HCT116 (cell line): Measurements from ENCODE around the gene LEUTX. TPM values are rescaled to one million over a fixed set of nuclear protein-coding genes. Genes with fewer than 3 reads are reported as not detected.

Experiments
- ATAC-seq: fragments of 200-7000 bp; cut with Tn5 transposase; 2 replicates; pipeline ENCODE4 v1.9.1; 2020; ENCODE audit warnings: mild to moderate bottlenecking, moderate library complexity
- BruUV-seq: library from RNA; stranded (reverse); fragments of 400-500 nt; replicated peaks from 2 replicates; lab custom pipeline; 2021; lab: Mats Ljungman, UMichigan
- CTCF ChIA-PET: fragments of 300-600 bp; sonication (Branson Sonifier 250); formaldehyde crosslinking; loops from one replicate; lab custom pipeline; 2021; ENCODE audit warnings: antibody characterized with exemption; lab: Charles Lee
- POLR2A ChIA-PET: fragments of 300-600, 350-600 bp; sonication (Branson Sonifier 250); formaldehyde crosslinking; loops from one replicate; lab custom pipeline; 2021; ENCODE audit warnings: antibody characterized with exemption; lab: Charles Lee
- RAD21 ChIA-PET, 2 experiments: fragments of 300-600 bp; sonication (Branson Sonifier 250); formaldehyde crosslinking; loops; one replicate each; lab custom pipeline; 2023; ENCODE audit warnings: low total read pairs in 2 of 2; ENCODE audit not compliant: uncharacterized antibody in 2 of 2, unreplicated experiment in 2 of 2, low non-redundant PET in 1 of 2; lab: Charles Lee
- DNase-seq: peaks from one replicate; pipeline ENCODE4 v3.0.0-alpha.2; 2010; ENCODE audit warnings: low read depth, low spot score
- H2AFZ ChIP-seq: fragments of 200-600 bp; shearing (Covaris generic), sonication (generic); 2 replicates; pipeline ENCODE4 v1.6.1; 2017; ENCODE audit warnings: low read depth, mixed run types, mixed read lengths, antibody characterized with exemption, low read length; ENCODE audit not compliant: poor library complexity, severe bottlenecking
- H3K27ac ChIP-seq: 2 replicates; pipeline ENCODE4 v1.5.1; 2012; ENCODE audit warnings: low read depth, low read length
- H3K27me3 ChIP-seq: fragments of 200-600 bp; sonication (generic); 2 replicates; pipeline ENCODE4 v1.6.1; 2016; ENCODE audit warnings: mixed run types, low read length, mixed read lengths; ENCODE audit not compliant: insufficient read depth
- H3K36me3 ChIP-seq, 2 experiments: fragments of 200-500 bp in 1 of 2; fragments of 200-600 bp in 1 of 2; sonication (Bioruptor generic) in 1 of 2; sonication (generic) in 1 of 2; 2 replicates each; pipeline versions ENCODE4 v1.5.1 to v1.6.1; 2014 to 2016; ENCODE audit warnings: low read length in 2 of 2, inconsistent platforms in 1 of 2, mixed read lengths in 1 of 2, mixed run types in 1 of 2; ENCODE audit not compliant: insufficient read depth in 2 of 2, control insufficient read depth in 1 of 2
- H3K4me1 ChIP-seq, 2 experiments: fragments of 200-600 bp in 1 of 2; sonication (generic) in 1 of 2; 2 replicates each; pipeline versions ENCODE4 v1.5.1 to v1.6.1; 2012 to 2017; ENCODE audit warnings: low read length in 2 of 2, inconsistent platforms in 1 of 2, mild to moderate bottlenecking in 1 of 2, mixed read lengths in 1 of 2, mixed run types in 1 of 2, moderate library complexity in 1 of 2; ENCODE audit not compliant: insufficient read depth in 2 of 2, control insufficient read depth in 1 of 2
- H3K4me2 ChIP-seq: fragments of 200-600 bp; sonication (generic); 2 replicates; pipeline ENCODE4 v1.6.1; 2017; ENCODE audit warnings: mixed run types, low read length, mixed read lengths
- H3K4me3 ChIP-seq, 2 experiments: fragments of 200-600 bp in 1 of 2; sonication (generic) in 1 of 2; replicated peaks in 1 of 2; 2 replicates each; pipeline ENCODE4 v1.5.1; 2011 to 2016; ENCODE audit warnings: low read length in 2 of 2, control low read depth in 1 of 2, low read depth in 1 of 2, mild to moderate bottlenecking in 1 of 2, mixed read lengths in 1 of 2, mixed run types in 1 of 2
- H3K79me2 ChIP-seq: fragments of 200-600 bp; sonication (generic); 2 replicates; pipeline ENCODE4 v1.6.1; 2017; ENCODE audit warnings: mild to moderate bottlenecking, mixed run types, low read length, moderate library complexity, mixed read lengths; ENCODE audit not compliant: insufficient read depth
- H3K9ac ChIP-seq: fragments of 200-600 bp; sonication (generic); 2 replicates; pipeline ENCODE4 v1.6.1; 2016; ENCODE audit warnings: low read length, mixed read lengths
- H3K9me2 ChIP-seq: fragments of 200-600 bp; sonication (generic), shearing (Covaris generic); 2 replicates; pipeline ENCODE4 v1.6.1; 2017; ENCODE audit warnings: mixed run types, mild to moderate bottlenecking, moderate library complexity; ENCODE audit not compliant: insufficient read depth
- H3K9me3 ChIP-seq, 2 experiments: fragments of 200-500 bp in 1 of 2; fragments of 200-600 bp in 1 of 2; sonication (Bioruptor generic) in 1 of 2; sonication (generic) in 1 of 2; 2 replicates each; pipeline ENCODE4 v1.6.1; 2014 to 2017; ENCODE audit warnings: low read length in 2 of 2, mixed read lengths in 2 of 2, inconsistent platforms in 1 of 2, low read depth in 1 of 2, mild to moderate bottlenecking in 1 of 2, mixed run types in 1 of 2, moderate library complexity in 1 of 2; ENCODE audit not compliant: control insufficient read depth in 1 of 2, insufficient read depth in 1 of 2
- H4K20me1 ChIP-seq: fragments of 200-600 bp; sonication (generic), shearing (Covaris generic); 2 replicates; pipeline ENCODE4 v1.6.1; 2017; ENCODE audit warnings: mixed run types, mild to moderate bottlenecking, moderate library complexity; ENCODE audit not compliant: insufficient read depth
- ATF3 ChIP-seq: IDR thresholded peaks from 2 replicates; pipeline ENCODE4 v1.6.1; 2012
- CEBPB ChIP-seq: IDR thresholded peaks from 2 replicates; pipeline ENCODE4 v1.6.1; 2012; ENCODE audit warnings: low read depth
- CTCF ChIP-seq, 3 experiments: fragments of 200-600 bp in 1 of 3; sonication (generic) in 1 of 3; IDR thresholded peaks in 2 of 3; conservative IDR thresholded peaks in 1 of 3; 2 replicates each; pipeline ENCODE4 v1.5.1; 2012 to 2017; ENCODE audit warnings: low read depth in 2 of 3, low read length in 2 of 3, antibody characterized with exemption in 1 of 3, borderline replicate concordance in 1 of 3, control low read depth in 1 of 3, mild to moderate bottlenecking in 1 of 3, mixed read lengths in 1 of 3, mixed run types in 1 of 3, moderate library complexity in 1 of 3; ENCODE audit not compliant: insufficient read depth in 1 of 3
- EGR1 ChIP-seq: IDR thresholded peaks from 2 replicates; pipeline ENCODE4 v1.6.1; 2012; ENCODE audit warnings: low read depth
- ELF1 ChIP-seq: IDR thresholded peaks from 2 replicates; pipeline ENCODE4 v1.6.1; 2012; ENCODE audit warnings: low read depth, borderline replicate concordance
- EZH2phosphoT487 ChIP-seq: fragments of 200-600 bp; IDR thresholded peaks from 2 replicates; pipeline ENCODE4 v1.6.1; 2018; ENCODE audit warnings: antibody characterized with exemption, borderline replicate concordance
- JUND ChIP-seq: IDR thresholded peaks from 2 replicates; pipeline ENCODE4 v1.6.1; 2012
- MAX ChIP-seq: IDR thresholded peaks from 2 replicates; pipeline ENCODE4 v1.6.1; 2012
- REST ChIP-seq: IDR thresholded peaks from 2 replicates; pipeline ENCODE4 v1.6.1; 2012; ENCODE audit warnings: low read depth
- SP1 ChIP-seq: IDR thresholded peaks from 2 replicates; pipeline ENCODE4 v1.6.1; 2012; ENCODE audit warnings: low read depth
- TCF7L2 ChIP-seq: IDR thresholded peaks from 2 replicates; pipeline ENCODE4 v1.7.0; 2011; ENCODE audit warnings: borderline replicate concordance, inconsistent platforms; ENCODE audit not compliant: insufficient read depth, insufficient read length; ENCODE audit errors: extremely low read depth
- ZBTB33 ChIP-seq: IDR thresholded peaks from 2 replicates; pipeline ENCODE4 v1.6.1; 2011; ENCODE audit warnings: mild to moderate bottlenecking, low read length, moderate library complexity; ENCODE audit not compliant: insufficient replicate concordance; ENCODE audit errors: extremely low read depth
- ZFX ChIP-seq: fragments of 450-650 bp; IDR thresholded peaks from 2 replicates; pipeline ENCODE4 v1.6.1; 2017
- ZNF274 ChIP-seq: fragments of 200-500 bp; sonication (Bioruptor generic); IDR thresholded peaks from 2 replicates; pipeline ENCODE4 v1.6.1; 2014; ENCODE audit warnings: mild to moderate bottlenecking, low read depth, low read length, inconsistent platforms
- intact Hi-C: fragments of 100-400 bp; cut with micrococcal nuclease; formaldehyde crosslinking; loops from 2 replicates; pipeline ENCODE4 v1.10.0; 2022
- total RNA-seq: library from RNA; stranded (reverse); gene quantifications from one replicate; pipeline ENCODE4 v1.2.1, GENCODE V29; 2021; ENCODE audit not compliant: unreplicated experiment

The LEUTX gene
- total RNA-seq, 1 experiment from 2014 or later, result not detected

GRCh38 chr19:39829702-39830275 is 51.1 kb downstream of the LEUTX start:
- CTCF ChIA-PET, result no interaction called here
- Histone ChIP-seq H3K4me2 (no peak overlapping the region), H3K27me3 (no peaks in the 10 kb centered on the region), H3K27ac (no peak overlapping the region), H4K20me1 (no peaks in the 10 kb centered on the region), H3K79me2 (no peaks in the 10 kb centered on the region; the same call in 1 of the 2 replicates), H3K4me3 (no peak overlapping the region), H3K9me3 (no peaks in the 10 kb centered on the region), H3K36me3 (peaks cover 39 to 70% of the 10 kb centered on the region in 2 experiments), H3K9ac (no peak overlapping the region), H3K9me2 (no peaks in the 10 kb centered on the region), H3K4me1 (no peaks in the 10 kb centered on the region), H2AFZ (no peak overlapping the region)
- POLR2A ChIA-PET, result no interaction called here
- RAD21 ChIA-PET, result no interaction called here
- TF ChIP-seq TCF7L2 (no peak), CEBPB (no peak), MAX (no peak), CTCF (IDR thresholded peaks at IDR 0.05 in 2 of 3, conservative IDR thresholded peaks at IDR 0.05 in 1 of 3; ENCODE audit: borderline replicate concordance in 1 of 3, insufficient read depth in 1 of 3, low read depth in 2 of 3, low read length in 2 of 3) (no peak), ZBTB33 (no peak), ZNF274 (no peak), ELF1 (no peak), ATF3 (no peak), SP1 (no peak), ZFX (no peak), EGR1 (no peak), REST (no peak), EZH2phosphoT487 (no peak), JUND (no peak)
- intact Hi-C loops, result no loop called here
- ATAC-seq (no peak), DNase-seq (no peak)
- no TSS peak for BruUV-seq
